K562 (cell line): Measurements from ENCODE around the gene FOSL2. TPM values are rescaled to one million over a fixed set of nuclear protein-coding genes. Genes with fewer than 3 reads are reported as not detected.

Source experiments
- ATAC-seq: fragments of 200-7000 bp; cut with Tn5 transposase; 3 replicates; pipeline ENCODE4 v1.9.1; 2020; ENCODE audit warnings: moderate library complexity
- BruUV-seq: library from RNA; stranded (reverse); fragments of 400-500 nt; replicated peaks from 2 replicates; lab custom pipeline; 2021; lab: Mats Ljungman, UMichigan
- CTCF ChIA-PET: fragments of 300-600 bp; formaldehyde crosslinking; extraction: SDS; loops from one replicate; lab custom pipeline; 2021; ENCODE audit warnings: low intra/inter-chr PET ratio; lab: Yijun Ruan, JAX
- POLR2A ChIA-PET: fragments of 300-600, 350-650 bp; sonication (Branson Sonifier 250); formaldehyde crosslinking; extraction: SDS; loops from one replicate; lab custom pipeline; 2021; ENCODE audit warnings: antibody characterized with exemption, inconsistent platforms; lab: Yijun Ruan, JAX
- DNase-seq, 4 experiments: peaks; one replicate each; pipeline versions ENCODE4 v3.0.0 to v3.0.0-alpha.2; 2011 to 2018; ENCODE audit warnings: low spot score in 3 of 4, mixed read lengths in 3 of 4; ENCODE audit errors: extremely low read depth in 1 of 4
- FAIRE-seq: peaks from 2 replicates; lab custom pipeline; 2011; peaks lifted over from hg19 to GRCh38; lab: Jason Lieb, UNC
- H2AFZ ChIP-seq: 2 replicates; pipeline ENCODE4 v1.6.0; 2011; ENCODE audit warnings: low read depth, low read length, control low read depth, inconsistent platforms
- H3K27ac ChIP-seq: fragments of 200-600 bp; 3 replicates; pipeline ENCODE4 v1.8.0; 2011; ENCODE audit warnings: low read depth, mild to moderate bottlenecking, control low read depth, inconsistent platforms, low read length, moderate library complexity, mixed read lengths; ENCODE audit errors: extremely low read depth
- H3K27me3 ChIP-seq, 2 experiments: fragments of 300-600 bp in 1 of 2; 2 replicates in 1 of 2; 3 replicates in 1 of 2; pipeline versions ENCODE4 v1.6.0 to v1.8.0; 2011; ENCODE audit warnings: inconsistent platforms in 2 of 2, low read length in 2 of 2, mild to moderate bottlenecking in 1 of 2, mixed read lengths in 1 of 2, moderate library complexity in 1 of 2; ENCODE audit not compliant: control insufficient read depth in 2 of 2, insufficient read depth in 2 of 2
- H3K36me3 ChIP-seq: fragments of 300-600 bp; 3 replicates; pipeline ENCODE4 v1.8.0; 2011; ENCODE audit warnings: mild to moderate bottlenecking, low read length, inconsistent platforms; ENCODE audit not compliant: control insufficient read depth, insufficient read depth
- H3K4me1 ChIP-seq, 2 experiments: fragments of 200-600 bp in 1 of 2; replicated peaks in 1 of 2; 2 replicates in 1 of 2; 3 replicates in 1 of 2; pipeline versions ENCODE4 v1.5.1 to v1.8.0; 2011; ENCODE audit warnings: inconsistent platforms in 2 of 2, low read length in 2 of 2, mild to moderate bottlenecking in 1 of 2, mixed read lengths in 1 of 2, moderate library complexity in 1 of 2; ENCODE audit not compliant: control insufficient read depth in 2 of 2, insufficient read depth in 2 of 2
- H3K4me2 ChIP-seq: 2 replicates; pipeline ENCODE4 v1.6.1; 2011; ENCODE audit warnings: low read length, control low read depth, inconsistent platforms, mixed read lengths; ENCODE audit not compliant: insufficient read depth
- H3K4me3 ChIP-seq: fragments of 200-600 bp; sonication (generic), shearing (Covaris generic); 2 replicates; pipeline ENCODE4 v1.5.1; 2016; ENCODE audit warnings: control low read depth, inconsistent platforms
- H3K79me2 ChIP-seq: fragments of 200-600 bp; 3 replicates; pipeline ENCODE4 v1.8.0; 2011; ENCODE audit warnings: low read length, inconsistent platforms; ENCODE audit not compliant: control insufficient read depth, insufficient read depth
- H3K9ac ChIP-seq, 2 experiments: 2 replicates each; pipeline versions ENCODE4 v1.6.0 to v1.6.1; 2011; ENCODE audit warnings: low read depth in 2 of 2, low read length in 2 of 2, control low read depth in 1 of 2, inconsistent platforms in 1 of 2, mild to moderate bottlenecking in 1 of 2, mixed read lengths in 1 of 2; ENCODE audit not compliant: insufficient read depth in 1 of 2
- H3K9me1 ChIP-seq: one replicate; pipeline ENCODE4 v1.6.0; 2011; ENCODE audit warnings: inconsistent platforms, mild to moderate bottlenecking, low read length, moderate library complexity; ENCODE audit not compliant: control insufficient read depth, insufficient read depth
- H3K9me3 ChIP-seq: replicated peaks from 2 replicates; pipeline ENCODE4 v1.5.1; 2011; ENCODE audit warnings: low read depth, low read length, inconsistent platforms; ENCODE audit not compliant: control insufficient read depth, insufficient read depth
- H4K20me1 ChIP-seq: replicated peaks from 2 replicates; pipeline ENCODE4 v1.6.1; 2011; ENCODE audit warnings: low read length, inconsistent platforms, mixed read lengths; ENCODE audit not compliant: control insufficient read depth, insufficient read depth
- MYC ChIP-seq, 2 experiments: fragments of 250-450 bp in 1 of 2; sonication (Bioruptor Pico) in 1 of 2; IDR thresholded peaks; 2 replicates each; pipeline versions ENCODE4 v1.5.1 to v1.6.1; 2012 to 2021; ENCODE audit warnings: low read depth in 2 of 2, borderline replicate concordance in 1 of 2, improper control_type of control experiment in 1 of 2, low read length in 1 of 2, mild to moderate bottlenecking in 1 of 2, moderate library complexity in 1 of 2
- NFE2 ChIP-seq: IDR thresholded peaks from 2 replicates; pipeline ENCODE4 v1.6.1; 2014; ENCODE audit warnings: antibody characterized with exemption, low read depth
- RERE ChIP-seq: sonication (generic); formaldehyde crosslinking; IDR thresholded peaks from 2 replicates; pipeline ENCODE4 v1.8.0; 2023; ENCODE audit warnings: missing genetic modification reagents, mild to moderate bottlenecking, borderline replicate concordance
- SMAD3 ChIP-seq: fragments of 450-650 bp; formaldehyde crosslinking; conservative IDR thresholded peaks from 2 replicates; pipeline ENCODE4 v1.4.0; 2020; ENCODE audit warnings: mild to moderate bottlenecking
- ZNF311 ChIP-seq: fragments of 250-450 bp; sonication (Bioruptor Pico); IDR thresholded peaks from 2 replicates; pipeline ENCODE4 v1.4.0; 2020; ENCODE audit warnings: mild to moderate bottlenecking, moderate library complexity
- WGBS: fragments of 100-300 bp; shearing (Covaris generic); methylation state at CpG from one replicate; pipeline ENCODE4 v1.1.6; 2016; ENCODE audit warnings: low coverage, mixed read lengths; ENCODE audit not compliant: insufficient coverage; ENCODE audit errors: missing lambda C conversion rate; 5-methylcytosine and 5-hydroxymethylcytosine counted together
- in situ Hi-C: fragments of 300-500 bp; cut with MboI; formaldehyde crosslinking; loops from 4 replicates; pipeline ENCODE4 v1.15.0; 2018; ENCODE audit warnings: inconsistent platforms, mixed read lengths
- intact Hi-C: fragments of 100-400 bp; cut with micrococcal nuclease; formaldehyde crosslinking; loops from 2 replicates; pipeline ENCODE4 v1.14.2; 2022
- polyA plus RNA-seq, 8 experiments: library from polyadenylated mRNA; depleted of rRNA in 4 of 8; stranded (reverse) in 5 of 8; unstranded in 3 of 8; fragments of >200 nt; fragmentation: Nextera tagmentation in 2 of 8; fragmentation: Illumina TruSeq in 1 of 8; extraction: Ambion mirVana in 2 of 8; extraction: Trizol in 1 of 8; gene quantifications; 2 replicates each; pipeline versions ENCODE4 v1.2.1 to v1.2.3, GENCODE V29; 2011 to 2014; ENCODE audit warnings: inconsistent platforms in 1 of 8, missing spikeins in 1 of 8
- total RNA-seq, 7 experiments: library from RNA; depleted of rRNA in 6 of 7; stranded (reverse); fragments of >200 nt in 6 of 7; fragmentation: Illumina TruSeq in 2 of 7; extraction: Trizol in 2 of 7; gene quantifications; 2 replicates each; pipeline versions ENCODE4 v1.2.1 to v1.2.3, GENCODE V29; 2011 to 2021; ENCODE audit warnings: low replicate concordance in 1 of 7
- TF ChIP-seq, protein P1 (sequence below), 2 experiments: fragments of 450-650 bp in 1 of 2; IDR thresholded peaks; 2 replicates each; pipeline ENCODE4 v1.6.1; 2011 to 2017; ENCODE audit warnings: low read depth in 2 of 2, antibody characterized with exemption in 1 of 2, borderline replicate concordance in 1 of 2, low read length in 1 of 2, mild to moderate bottlenecking in 1 of 2, mixed read lengths in 1 of 2; ENCODE audit not compliant: control insufficient read depth in 1 of 2

Gene FOSL2
- total and polyA plus RNA-seq, 9 of the 15 experiments (the other 6 are each of a cell fraction or from before 2014, with no cell fraction given), result 0.04 to 2.9 (median 0.80) TPM

DNA sequence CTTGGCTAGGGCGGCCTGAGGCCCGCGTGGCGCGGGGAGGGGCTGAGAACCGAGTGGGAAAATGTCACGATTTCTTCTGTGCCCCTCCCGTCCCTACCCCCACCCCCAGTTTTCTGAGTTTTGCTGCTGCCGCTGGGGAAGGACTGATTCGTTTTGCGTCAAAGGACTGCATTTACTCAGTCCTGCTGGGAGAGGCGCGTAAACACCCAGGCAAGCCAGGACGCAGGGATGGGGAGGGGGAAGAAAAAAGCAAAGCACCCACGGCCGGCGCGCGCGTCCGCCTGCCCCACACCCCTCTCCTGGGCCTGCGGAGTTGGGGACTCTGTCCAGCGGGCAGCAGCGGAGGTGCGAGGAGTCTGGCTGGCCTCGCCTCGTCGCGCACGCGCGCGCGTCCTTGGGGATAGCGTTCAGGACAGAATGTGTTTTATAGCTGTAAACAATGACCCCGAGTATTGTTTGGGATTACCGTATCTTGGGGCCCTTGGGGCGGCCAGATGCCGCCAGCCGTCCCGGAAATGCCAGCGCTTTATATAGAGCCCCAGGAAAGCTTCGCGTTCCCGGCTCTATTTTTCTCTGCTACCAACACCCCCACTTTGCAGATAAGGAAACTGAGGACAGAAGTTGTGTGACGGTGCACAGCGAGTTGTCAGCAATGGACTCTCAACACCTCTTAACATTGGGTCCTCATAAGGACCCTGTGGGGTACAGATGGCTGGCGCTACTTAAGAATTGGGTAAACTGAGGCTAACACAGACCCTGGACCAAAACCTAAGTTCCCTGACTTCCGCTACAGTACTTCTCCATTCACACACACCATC is 1.7 kb upstream of the FOSL2 start:
- Histone ChIP-seq H3K36me3 (no peaks in the 10 kb centered on the region), H3K4me2 (peak overlapping the region; percentile 73), H2AFZ (peak overlapping the region; percentile 76), H3K27me3 (peaks cover 0 to 17% of the 10 kb centered on the region in 2 experiments; a peak in 2 of 5 replicates), H3K9me1 (no peaks in the 10 kb centered on the region), H3K79me2 (no peaks in the 10 kb centered on the region), H3K9me3 (no peaks in the 10 kb centered on the region), H3K27ac (no peak overlapping the region), H3K9ac (peak overlapping the region; percentile 41 to 88), H3K4me3 (peak overlapping the region; percentile 65), H4K20me1 (no peaks in the 10 kb centered on the region), H3K4me1 (peaks cover 9 to 36% of the 10 kb centered on the region in 2 experiments; a peak in 4 of 5 replicates)
- DNase-seq (peak in 3 of 4 experiments; percentile 26 to 52 (median 27)), ATAC-seq (no peak), FAIRE-seq (peak; percentile 29)
- intact Hi-C loops (loop anchor here (2.0 to 10.0 kb wide), 4 partner anchors 32 to 666 kb away; partner anchors contain the start of genes BABAM2 and RBKS), in situ Hi-C loops (no loop called here)
- no TSS peak for BruUV-seq
- POLR2A ChIA-PET, result interaction anchor here (0.6 to 1.0 kb wide), 5 partner anchors 8 to 144 kb away, joined by 3 to 5 read pairs (median 3); no protein-coding TSS in a partner anchor
- CTCF ChIA-PET, result interaction anchor here (0.9 kb wide), 1 partner anchor 687 kb away, joined by 3 read pairs; no protein-coding TSS in a partner anchor
- 2% methylated on average over 46 of the region's 49 CpGs for WGBS
- TF ChIP-seq RERE (CRISPR knock-in tag) (no peak), NFE2 (no peak), ZNF311 (CRISPR knock-in tag) (no peak), SMAD3 (CRISPR knock-in tag) (no peak), MYC (IDR thresholded peaks at IDR 0.05; ENCODE audit: low read depth, low read length) (no peak), MYC (CRISPR knock-in tag; IDR thresholded peaks at IDR 0.05; ENCODE audit: borderline replicate concordance, low read depth) (peak; percentile 51; the same call in 1 of the 2 replicates)
- TF ChIP-seq, protein P1, sequence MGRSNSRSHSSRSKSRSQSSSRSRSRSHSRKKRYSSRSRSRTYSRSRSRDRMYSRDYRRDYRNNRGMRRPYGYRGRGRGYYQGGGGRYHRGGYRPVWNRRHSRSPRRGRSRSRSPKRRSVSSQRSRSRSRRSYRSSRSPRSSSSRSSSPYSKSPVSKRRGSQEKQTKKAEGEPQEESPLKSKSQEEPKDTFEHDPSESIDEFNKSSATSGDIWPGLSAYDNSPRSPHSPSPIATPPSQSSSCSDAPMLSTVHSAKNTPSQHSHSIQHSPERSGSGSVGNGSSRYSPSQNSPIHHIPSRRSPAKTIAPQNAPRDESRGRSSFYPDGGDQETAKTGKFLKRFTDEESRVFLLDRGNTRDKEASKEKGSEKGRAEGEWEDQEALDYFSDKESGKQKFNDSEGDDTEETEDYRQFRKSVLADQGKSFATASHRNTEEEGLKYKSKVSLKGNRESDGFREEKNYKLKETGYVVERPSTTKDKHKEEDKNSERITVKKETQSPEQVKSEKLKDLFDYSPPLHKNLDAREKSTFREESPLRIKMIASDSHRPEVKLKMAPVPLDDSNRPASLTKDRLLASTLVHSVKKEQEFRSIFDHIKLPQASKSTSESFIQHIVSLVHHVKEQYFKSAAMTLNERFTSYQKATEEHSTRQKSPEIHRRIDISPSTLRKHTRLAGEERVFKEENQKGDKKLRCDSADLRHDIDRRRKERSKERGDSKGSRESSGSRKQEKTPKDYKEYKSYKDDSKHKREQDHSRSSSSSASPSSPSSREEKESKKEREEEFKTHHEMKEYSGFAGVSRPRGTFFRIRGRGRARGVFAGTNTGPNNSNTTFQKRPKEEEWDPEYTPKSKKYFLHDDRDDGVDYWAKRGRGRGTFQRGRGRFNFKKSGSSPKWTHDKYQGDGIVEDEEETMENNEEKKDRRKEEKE (IDR thresholded peaks at IDR 0.05; ENCODE audit: borderline replicate concordance in 1 of 2, control insufficient read depth in 1 of 2, low read depth in 2 of 2, low read length in 1 of 2), result no peak
